Transverse colon (tissue), 4 donors: ENCODE measurements around the gene BRAT1. TPM values are rescaled to one million over a fixed set of nuclear protein-coding genes. Genes with fewer than 3 reads are reported as not detected.
A peak's percentile ranks its signal among the peaks of the same experiment; 100 is the strongest.

Experiments used
- DNase-seq: peaks from one replicate; pipeline ENCODE4 v3.0.0-alpha.2; 2019
- H3K27ac ChIP-seq, 4 donors: fragments of 200-600 bp; sonication (generic); 2 replicates each; pipeline ENCODE4 v1.5.1; 2016 to 2018; ENCODE audit warnings: inconsistent platforms in 4 of 4
- H3K27me3 ChIP-seq: fragments of 200-600 bp; sonication (generic); 2 replicates; pipeline ENCODE4 v1.5.1; 2017; ENCODE audit warnings: inconsistent platforms
- H3K36me3 ChIP-seq, 4 donors: fragments of 200-600 bp; sonication (generic); 2 replicates each; pipeline ENCODE4 v1.5.1; 2017 to 2019; ENCODE audit warnings: inconsistent platforms in 4 of 4
- H3K4me1 ChIP-seq, 4 donors: fragments of 200-600 bp; sonication (generic); 2 replicates each; pipeline ENCODE4 v1.5.1; 2017 to 2020; ENCODE audit warnings: inconsistent platforms in 4 of 4
- H3K4me3 ChIP-seq, 4 donors: fragments of 200-600 bp; sonication (generic); 1 replicate in 1 of 4; 2 replicates in 3 of 4; pipeline versions ENCODE4 v1.5.1 to v1.6.1; 2017 to 2019; ENCODE audit warnings: inconsistent platforms in 4 of 4
- H3K9me3 ChIP-seq, 2 donors: fragments of 200-600 bp; sonication (generic); 2 replicates each; pipeline ENCODE4 v1.5.1; 2017 to 2019; ENCODE audit warnings: inconsistent platforms in 2 of 2
- CTCF ChIP-seq, 5 experiments: fragments of 200-600 bp in 3 of 5; fragments of 450-650 bp in 2 of 5; sonication (generic) in 3 of 5; IDR thresholded peaks; 1 replicate in 2 of 5; 2 replicates in 3 of 5; pipeline ENCODE4 v1.5.1; 2016 to 2017; ENCODE audit warnings: antibody characterized with exemption in 5 of 5, inconsistent platforms in 3 of 5, mild to moderate bottlenecking in 2 of 5, moderate library complexity in 1 of 5
- EP300 ChIP-seq: sonication (generic); formaldehyde crosslinking; IDR thresholded peaks from one replicate; pipeline ENCODE4 v1.6.1; 2017; ENCODE audit warnings: antibody characterized with exemption, low read depth
- POLR2A ChIP-seq: fragments of 450-650 bp; IDR thresholded peaks from one replicate; pipeline ENCODE4 v1.6.1; 2016; ENCODE audit warnings: antibody characterized with exemption, mild to moderate bottlenecking, moderate library complexity
- POLR2AphosphoS5 ChIP-seq, 3 donors: sonication (generic); formaldehyde crosslinking; IDR thresholded peaks; one replicate each; pipeline ENCODE4 v1.6.1; 2016; ENCODE audit warnings: antibody characterized with exemption in 3 of 3
- WGBS, 2 donors: methylation state at CpG; one replicate each; pipeline ENCODE4 v1.1.5; 2018; ENCODE audit warnings: low coverage in 1 of 2; 5-methylcytosine and 5-hydroxymethylcytosine counted together
- in situ Hi-C, 4 donors: fragments of 200-750 bp; cut with MboI; loops; one replicate each; pipeline versions ENCODE4 v1.15.0 to v1.15.1; 2017; ENCODE audit warnings: low sequenced_read_pairs in 3 of 4, low pct_ligation_motif_present in 1 of 4, low pct_unique_long_range_greater_than_20kb in 1 of 4
- intact Hi-C: fragments of 100-400 bp; cut with DNase I; formaldehyde crosslinking; loops from one replicate; pipeline ENCODE4 v1.15.1; 2023; ENCODE audit warnings: low total_unique reads
- total RNA-seq, 4 donors: library from RNA; depleted of rRNA; stranded (reverse); fragments of >200 nt; gene quantifications; one replicate each; pipeline ENCODE4 v1.1.0, GENCODE V29; 2016

Gene BRAT1
- total RNA-seq, 4 donors from 2014 or later: 31.7 to 120 (median 40.4) TPM

DNA sequence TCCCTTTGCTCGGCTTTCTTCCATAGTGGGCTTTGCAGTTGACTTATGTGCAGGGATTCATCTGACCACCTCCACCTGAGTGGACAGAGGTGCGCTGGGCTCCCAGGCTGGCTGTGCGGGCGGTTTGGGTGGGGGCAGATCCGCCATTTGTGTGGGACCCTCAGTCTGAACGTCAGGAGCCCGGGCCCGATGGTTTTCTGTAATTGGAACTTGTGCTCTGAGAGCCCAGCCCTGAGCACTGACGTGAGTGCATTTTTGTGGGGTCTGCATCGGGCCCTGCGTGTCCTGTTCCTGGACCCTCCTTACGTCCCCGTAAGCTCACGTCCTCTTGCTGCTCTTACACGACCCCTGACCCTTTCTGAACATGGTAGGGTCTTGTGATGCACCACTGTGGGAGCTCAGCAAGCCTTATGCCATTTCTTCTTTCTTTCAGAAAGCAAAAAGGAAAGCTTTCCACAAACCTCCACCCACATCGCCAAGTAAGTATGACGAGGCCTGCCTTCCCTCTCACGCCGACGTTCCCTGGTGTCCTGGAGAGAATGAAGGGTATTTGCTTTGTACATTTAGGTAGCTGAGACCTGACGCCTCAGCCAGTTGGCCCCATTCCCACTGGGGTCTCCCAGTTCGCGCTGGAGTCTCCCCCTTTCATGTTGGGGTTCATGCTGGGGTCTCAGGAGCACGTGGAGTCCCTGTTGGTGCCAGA, 13.3 kb upstream of the BRAT1 start:
- no peak overlapping the region for H3K4me3 ChIP-seq
- no peak overlapping the region for H3K27ac ChIP-seq
- H3K9me3 ChIP-seq: no peaks in the 10 kb centered on the region
- peaks cover 0 to 7% (median 3%) of the 10 kb centered on the region in 4 donors for H3K36me3 ChIP-seq
- intact Hi-C loops (no loop called here), in situ Hi-C loops (no loop called here)
- no peaks in the 10 kb centered on the region for H3K27me3 ChIP-seq
- TF ChIP-seq POLR2AphosphoS5 (IDR thresholded peaks at IDR 0.05): no peak
- no peak for TF ChIP-seq CTCF (IDR thresholded peaks at IDR 0.05)
- TF ChIP-seq POLR2A: no peak
- no peak for TF ChIP-seq EP300
- DNase-seq: no peak
- 87 to 93% methylated on average over 6 to 24 of the region's 24 CpGs for WGBS, 2 donors
- H3K4me1 ChIP-seq: peaks cover 0 to 20% (median 0%) of the 10 kb centered on the region in 4 donors

- Histone ChIP-seq H3K36me3 (peaks cover 0 to 6% (median 0%) of the 10 kb centered on the region in 4 donors), H3K9me3 (no peaks in the 10 kb centered on the region), H3K4me3 (no peak overlapping the region), H3K27me3 (no peaks in the 10 kb centered on the region), H3K4me1 (peaks cover 0 to 20% (median 0%) of the 10 kb centered on the region in 4 donors), H3K27ac (no peak overlapping the region)
- DNase-seq: no peak
- in situ Hi-C loops: no loop called here
- peak in 1 of 5 experiments; percentile 23 for TF ChIP-seq CTCF (IDR thresholded peaks at IDR 0.05)
- no peak for TF ChIP-seq EP300
- TF ChIP-seq POLR2A: no peak
- no peak for TF ChIP-seq POLR2AphosphoS5 (IDR thresholded peaks at IDR 0.05)
- 58% methylated on average over 16 of the region's 16 CpGs; no CpG with 5 or more reads in 1 of the 2 donors for WGBS, 2 donors
- intact Hi-C loops: no loop called here
Observed at GRCh38 chr7:2567679-2568278, 12.5 kb upstream of the BRAT1 start.

- intact Hi-C loops (no loop called here), in situ Hi-C loops (no loop called here)
- Histone ChIP-seq H3K9me3 (no peaks in the 10 kb centered on the region), H3K27ac (peak overlapping the region in 2 of 4 donors; percentile 28 to 31), H3K36me3 (peaks cover 0 to 2% (median 0%) of the 10 kb centered on the region in 4 donors), H3K4me1 (peaks cover 0 to 23% (median 0%) of the 10 kb centered on the region in 4 donors), H3K27me3 (no peaks in the 10 kb centered on the region), H3K4me3 (no peak overlapping the region)
- WGBS, 2 donors: 59 to 80% methylated on average over 4 to 28 of the region's 28 CpGs
- DNase-seq: peak; percentile 60
- no peak for TF ChIP-seq POLR2A
- TF ChIP-seq POLR2AphosphoS5 (IDR thresholded peaks at IDR 0.05): no peak
- no peak for TF ChIP-seq EP300
- no peak for TF ChIP-seq CTCF (IDR thresholded peaks at IDR 0.05)
Observed at GRCh38 chr7:2566890-2567678, 11.8 kb upstream of the BRAT1 start.

GRCh38 chr7:2566348-2566889, 11.1 kb upstream of the BRAT1 start:
- in situ Hi-C loops: no loop called here
- H3K36me3 ChIP-seq: no peaks in the 10 kb centered on the region
- WGBS, 2 donors: 69 to 71% methylated on average over 8 of the region's 8 CpGs
- peaks cover 0 to 30% (median 2%) of the 10 kb centered on the region in 4 donors for H3K4me1 ChIP-seq
- no peak overlapping the region for H3K4me3 ChIP-seq
- no peak for DNase-seq
- intact Hi-C loops: no loop called here
- H3K9me3 ChIP-seq: no peaks in the 10 kb centered on the region
- no peak for TF ChIP-seq CTCF (IDR thresholded peaks at IDR 0.05)
- TF ChIP-seq POLR2A: no peak
- no peak for TF ChIP-seq EP300
- TF ChIP-seq POLR2AphosphoS5 (IDR thresholded peaks at IDR 0.05): no peak
- peak overlapping the region in 2 of 4 donors; percentile 28 to 31 for H3K27ac ChIP-seq
- H3K27me3 ChIP-seq: no peaks in the 10 kb centered on the region
